AG20443 (cell line): Measurements from ENCODE around the gene SULT1A1.
"Not testable (repeated sequence)": the region's sequence is repeated elsewhere in the genome, so short reads cannot be mapped to it uniquely, and the experiment has no call there.

Source experiments
- DNase-seq: peaks from one replicate; pipeline ENCODE4 v3.0.0; 2012; ENCODE audit warnings: low spot score, mixed read lengths

SULT1A1 gene

GRCh38 chr16:28590384-28591340, 19.2 kb downstream of the SULT1A1 start:
- no peak for DNase-seq

- DNase-seq: no peak
These were observed 19.9 kb downstream of the SULT1A1 start for GRCh38 chr16:28589930-28590329.

- DNase-seq: no peak
These were observed 20.8 kb downstream of the SULT1A1 start for GRCh38 chr16:28589069-28589468.

- no peak for DNase-seq
These were observed 22.5 kb downstream of the SULT1A1 start for GRCh38 chr16:28587386-28587785.

- DNase-seq: no peak
These were observed 23.4 kb downstream of the SULT1A1 start for GRCh38 chr16:28586466-28586865.

- DNase-seq: no peak
These were observed 24.2 kb downstream of the SULT1A1 start for GRCh38 chr16:28585674-28586073.

- no peak for DNase-seq
These were observed 29.0 kb downstream of the SULT1A1 start for GRCh38 chr16:28580726-28581315.

- DNase-seq: no peak
These were observed 34.3 kb downstream of the SULT1A1 start for GRCh38 chr16:28575446-28576109.

GRCh38 chr16:28574925-28575324, 34.9 kb downstream of the SULT1A1 start:
- DNase-seq: no peak

- DNase-seq: no peak
These were observed 35.8 kb downstream of the SULT1A1 start for GRCh38 chr16:28573738-28574718.

GRCh38 chr16:28572696-28573510, 36.9 kb downstream of the SULT1A1 start:
- no peak for DNase-seq

- no peak for DNase-seq
These were observed 39.7 kb downstream of the SULT1A1 start for GRCh38 chr16:28569968-28570752.

- no peak for DNase-seq
These were observed 40.8 kb downstream of the SULT1A1 start for GRCh38 chr16:28569021-28569420.

- DNase-seq: no peak
These were observed 42.6 kb downstream of the SULT1A1 start for GRCh38 chr16:28567292-28567691.

- not testable (repeated sequence) for DNase-seq
These were observed 43.5 kb downstream of the SULT1A1 start for GRCh38 chr16:28566233-28566925.

- DNase-seq: no peak
These were observed 46.6 kb downstream of the SULT1A1 start for GRCh38 chr16:28563218-28563617.

GRCh38 chr16:28562199-28562598, 47.6 kb downstream of the SULT1A1 start:
- no peak for DNase-seq

- DNase-seq: no peak
These were observed 48.2 kb downstream of the SULT1A1 start for GRCh38 chr16:28561557-28562187.

GRCh38 chr16:28558456-28558855, 51.4 kb downstream of the SULT1A1 start:
- no peak for DNase-seq
